ENCODE measurements around the gene PARP3. TPM values are rescaled to one million over a fixed set of nuclear protein-coding genes. Genes with fewer than 3 reads are reported as not detected.
A peak's percentile ranks its signal among the peaks of the same experiment; 100 is the strongest.

The PARP3 gene
- total RNA-seq, 4 donors from 2014 or later: 6.0 to 16.2 (median 9.0) TPM

DNA sequence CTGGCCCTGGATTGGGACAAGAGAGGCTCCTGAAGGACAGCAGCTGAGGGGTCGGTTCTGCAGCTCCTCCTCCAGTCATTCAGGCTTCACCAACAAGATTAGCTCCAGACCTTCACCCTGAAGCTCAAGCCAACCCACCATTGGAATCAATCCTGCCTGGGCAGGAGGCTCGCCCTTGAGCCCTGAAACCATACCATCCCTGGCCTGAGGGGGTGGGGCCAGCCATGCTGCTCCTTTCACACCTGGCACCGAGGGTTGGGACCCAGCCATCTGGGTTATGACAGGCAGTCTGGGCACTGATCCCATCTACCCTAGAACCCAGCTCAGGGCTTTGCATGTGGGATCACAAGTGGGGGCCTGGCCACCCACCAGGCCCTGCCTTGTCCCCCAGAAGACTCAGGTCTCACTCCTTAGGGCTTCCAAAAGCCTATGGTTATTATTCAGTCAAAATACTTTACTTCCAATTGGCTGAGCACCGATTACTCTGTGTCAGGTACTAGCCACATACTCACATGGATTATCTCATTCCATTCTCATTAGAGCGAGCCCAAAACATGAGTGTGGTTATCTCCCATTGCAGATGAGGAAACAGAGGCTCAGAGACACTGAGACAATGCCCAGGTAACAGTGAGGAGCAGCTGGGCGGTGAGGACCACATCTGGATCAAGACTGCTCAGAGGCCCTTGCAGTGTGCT lies 28.6 kb downstream of the PARP3 start:
- H3K4me3 ChIP-seq (ENCODE audit: low read depth, poor library complexity, severe bottlenecking): no peak overlapping the region
- intact Hi-C loops (cut with DNase I; ENCODE audit: low total_unique reads): no loop called here
- TF ChIP-seq POLR2A (IDR thresholded peaks at IDR 0.05): no peak
- TF ChIP-seq, protein P1, sequence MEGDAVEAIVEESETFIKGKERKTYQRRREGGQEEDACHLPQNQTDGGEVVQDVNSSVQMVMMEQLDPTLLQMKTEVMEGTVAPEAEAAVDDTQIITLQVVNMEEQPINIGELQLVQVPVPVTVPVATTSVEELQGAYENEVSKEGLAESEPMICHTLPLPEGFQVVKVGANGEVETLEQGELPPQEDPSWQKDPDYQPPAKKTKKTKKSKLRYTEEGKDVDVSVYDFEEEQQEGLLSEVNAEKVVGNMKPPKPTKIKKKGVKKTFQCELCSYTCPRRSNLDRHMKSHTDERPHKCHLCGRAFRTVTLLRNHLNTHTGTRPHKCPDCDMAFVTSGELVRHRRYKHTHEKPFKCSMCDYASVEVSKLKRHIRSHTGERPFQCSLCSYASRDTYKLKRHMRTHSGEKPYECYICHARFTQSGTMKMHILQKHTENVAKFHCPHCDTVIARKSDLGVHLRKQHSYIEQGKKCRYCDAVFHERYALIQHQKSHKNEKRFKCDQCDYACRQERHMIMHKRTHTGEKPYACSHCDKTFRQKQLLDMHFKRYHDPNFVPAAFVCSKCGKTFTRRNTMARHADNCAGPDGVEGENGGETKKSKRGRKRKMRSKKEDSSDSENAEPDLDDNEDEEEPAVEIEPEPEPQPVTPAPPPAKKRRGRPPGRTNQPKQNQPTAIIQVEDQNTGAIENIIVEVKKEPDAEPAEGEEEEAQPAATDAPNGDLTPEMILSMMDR (IDR thresholded peaks at IDR 0.05): no peak
- DNase-seq (ENCODE audit: low spot score in 2 of 2): no peak
- 49 to 60% methylated on average over 5 to 6 of the region's 6 CpGs for WGBS, 2 donors

DNA sequence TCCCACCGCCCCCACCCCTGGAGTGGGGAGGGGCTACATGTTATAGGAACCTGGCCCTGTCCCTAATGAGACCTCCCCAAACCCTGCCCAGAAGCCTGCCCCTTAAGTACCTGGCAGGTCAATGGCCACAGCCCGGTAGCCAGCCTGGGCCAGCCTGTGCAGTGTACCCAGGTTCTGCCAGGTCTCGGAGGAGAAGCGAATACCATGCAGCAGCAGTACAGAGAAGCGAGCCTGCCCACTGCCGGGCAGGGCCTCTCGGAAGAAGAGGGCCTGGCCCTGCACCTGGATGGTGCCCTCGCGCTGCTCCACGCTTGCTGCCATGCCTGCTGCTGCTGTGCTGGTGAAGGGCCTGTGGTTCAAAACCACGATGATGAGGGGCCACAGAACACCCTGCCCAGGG lies 29.2 kb downstream of the PARP3 start:
- no peak overlapping the region for H3K4me3 ChIP-seq (ENCODE audit: low read depth, poor library complexity, severe bottlenecking)
- TF ChIP-seq POLR2A (IDR thresholded peaks at IDR 0.05): no peak
- TF ChIP-seq, protein P1 (IDR thresholded peaks at IDR 0.05): no peak
- intact Hi-C loops (cut with DNase I; ENCODE audit: low total_unique reads): no loop called here
- DNase-seq (ENCODE audit: low spot score in 2 of 2): no peak
- 81 to 85% methylated on average over 8 to 11 of the region's 11 CpGs for WGBS, 2 donors

DNA sequence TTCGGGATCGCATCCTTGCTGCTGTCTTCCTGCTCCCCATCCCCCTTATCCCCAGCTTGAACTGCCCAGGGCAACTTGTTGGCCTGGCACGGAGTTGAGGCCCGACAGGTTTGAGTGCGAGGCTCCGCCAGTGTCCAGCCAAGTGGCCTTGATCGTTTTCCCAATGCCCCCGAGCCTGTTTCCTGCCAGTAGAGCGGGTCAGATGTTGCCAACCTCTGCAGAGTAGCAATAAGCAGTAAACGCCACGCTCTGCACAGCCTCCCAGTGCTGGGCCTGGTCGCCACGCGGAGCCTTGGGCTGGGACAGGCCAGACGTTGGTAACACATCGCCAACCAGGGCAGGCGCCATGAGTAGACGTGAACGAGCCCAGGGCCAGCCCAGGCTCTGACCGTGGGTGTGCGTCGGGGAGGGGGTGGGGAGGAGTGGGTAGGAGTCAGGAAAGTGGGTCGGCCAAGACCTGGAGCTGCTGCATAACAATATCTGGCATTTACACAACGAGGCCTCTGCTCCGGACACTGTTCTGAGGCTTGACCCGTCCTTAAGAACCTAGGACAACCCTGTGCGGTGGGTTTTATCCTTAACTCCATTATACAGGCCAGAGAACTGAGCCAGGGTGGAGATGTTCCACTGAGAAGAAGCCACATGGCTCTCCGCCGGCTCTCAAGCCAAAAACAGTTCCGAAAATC lies 32.3 kb downstream of the PARP3 start:
- TF ChIP-seq POLR2A (IDR thresholded peaks at IDR 0.05): no peak
- TF ChIP-seq, protein P1 (IDR thresholded peaks at IDR 0.05): no peak
- intact Hi-C loops (cut with DNase I; ENCODE audit: low total_unique reads): no loop called here
- peak overlapping the region; percentile 30 for H3K4me3 ChIP-seq (ENCODE audit: low read depth, poor library complexity, severe bottlenecking)
- DNase-seq (ENCODE audit: low spot score in 2 of 2): peak; percentile 41 to 90
- WGBS, 2 donors: 2 to 5% methylated on average over 23 to 30 of the region's 30 CpGs

DNA sequence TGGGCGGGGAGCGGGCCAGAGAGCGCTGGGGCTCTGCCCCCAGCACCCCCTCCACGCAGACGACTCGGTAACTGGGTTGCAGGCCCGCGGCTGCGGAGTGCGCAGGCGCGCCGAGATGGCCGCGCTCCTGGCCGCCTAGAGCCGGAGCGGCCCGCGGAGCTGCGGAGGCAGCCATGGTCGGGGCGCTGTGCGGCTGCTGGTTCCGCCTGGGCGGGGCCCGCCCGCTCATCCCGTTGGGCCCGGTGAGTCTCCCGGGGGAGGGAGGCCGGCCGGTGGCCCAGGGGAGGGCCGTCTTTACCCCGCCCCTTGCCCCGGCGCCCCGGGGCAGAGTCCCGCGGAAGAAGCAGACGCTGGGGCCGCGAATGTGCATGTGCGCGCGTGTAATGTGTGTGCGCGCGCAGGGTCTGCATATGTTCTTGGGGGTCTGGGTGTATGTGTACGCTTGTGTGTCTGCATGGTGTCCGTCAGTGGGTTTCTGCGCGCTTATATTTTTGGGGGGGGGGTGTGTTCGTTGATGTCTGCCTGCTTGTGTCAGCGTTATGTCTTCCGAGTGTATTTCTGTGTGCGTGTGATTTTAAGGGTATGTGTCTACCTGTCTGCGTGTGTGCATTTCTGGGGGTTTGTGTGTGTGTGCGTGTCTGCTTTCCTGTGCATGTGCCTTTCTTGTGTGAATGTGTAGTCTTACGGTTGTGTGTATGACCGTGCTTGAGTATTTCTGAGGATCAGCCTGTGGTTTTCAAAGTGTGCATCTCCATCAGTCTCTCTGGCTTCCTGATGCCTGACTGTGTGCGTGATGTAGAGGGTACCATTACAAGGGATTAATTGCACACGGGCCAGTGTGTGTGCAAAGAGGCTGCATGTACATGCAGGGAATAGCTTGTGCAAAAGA lies 33.0 kb downstream of the PARP3 start, which contains the start of gene ABHD14A:
ABHD14A (plus strand) TSS at position 102 of the 889 bp plus-strand sequence; CDS start at position 174, 72 bp downstream.
- intact Hi-C loops (cut with DNase I; ENCODE audit: low total_unique reads): no loop called here
- no peak for TF ChIP-seq POLR2A (IDR thresholded peaks at IDR 0.05)
- TF ChIP-seq, protein P1 (IDR thresholded peaks at IDR 0.05): no peak
- WGBS, 2 donors: 0 to 1% methylated on average over 50 to 59 of the region's 63 CpGs
- DNase-seq (ENCODE audit: low spot score in 2 of 2): peak; percentile 64 to 93
- H3K4me3 ChIP-seq (ENCODE audit: low read depth, poor library complexity, severe bottlenecking): peak within 1 kb of the TSS; percentile 30

DNA sequence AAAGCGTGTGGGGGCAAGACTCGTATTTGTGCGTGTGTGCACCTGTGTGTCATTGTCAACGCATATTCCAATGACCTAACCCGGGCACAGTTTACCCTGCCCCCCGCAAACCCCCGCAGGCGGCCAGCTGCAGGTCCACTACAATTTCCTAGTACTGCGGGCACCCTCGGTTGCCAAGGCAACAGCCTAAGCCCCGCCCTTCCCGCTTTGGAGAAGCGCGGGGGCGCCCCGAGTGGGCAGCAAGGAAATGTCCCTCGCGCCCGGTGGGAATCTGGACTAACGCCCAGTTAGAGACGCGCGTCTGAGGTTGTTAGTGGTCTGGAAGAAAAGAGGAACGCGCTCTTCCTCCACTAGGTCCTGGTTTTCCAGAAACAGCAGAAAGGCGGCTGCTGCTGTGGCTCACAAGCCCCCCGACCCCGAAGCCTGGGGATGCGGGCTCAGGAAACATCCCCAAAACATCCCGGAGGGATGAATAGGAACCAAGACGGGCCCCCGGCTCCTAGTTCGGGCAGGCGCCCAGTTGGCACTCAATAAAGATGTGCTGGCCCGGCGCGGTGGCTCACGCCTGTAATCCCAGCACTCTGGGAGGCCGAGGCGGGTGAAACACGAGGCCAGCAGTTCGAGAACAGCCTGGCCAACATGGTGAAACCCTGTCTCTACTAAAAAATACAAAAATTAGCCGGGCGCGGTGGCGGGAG lies 33.8 kb downstream of the PARP3 start:
- no peak for TF ChIP-seq POLR2A (IDR thresholded peaks at IDR 0.05)
- TF ChIP-seq, protein P1 (IDR thresholded peaks at IDR 0.05): no peak
- intact Hi-C loops (cut with DNase I; ENCODE audit: low total_unique reads): no loop called here
- peak; percentile 66 to 94 for DNase-seq (ENCODE audit: low spot score in 2 of 2)
- no peak overlapping the region for H3K4me3 ChIP-seq (ENCODE audit: low read depth, poor library complexity, severe bottlenecking)
- 42 to 48% methylated on average over 46 of the region's 46 CpGs for WGBS, 2 donors
